ENCODE measurements around the gene TLN1. TPM values are rescaled to one million over a fixed set of nuclear protein-coding genes. Genes with fewer than 3 reads are reported as not detected.

TLN1 gene, protein sequence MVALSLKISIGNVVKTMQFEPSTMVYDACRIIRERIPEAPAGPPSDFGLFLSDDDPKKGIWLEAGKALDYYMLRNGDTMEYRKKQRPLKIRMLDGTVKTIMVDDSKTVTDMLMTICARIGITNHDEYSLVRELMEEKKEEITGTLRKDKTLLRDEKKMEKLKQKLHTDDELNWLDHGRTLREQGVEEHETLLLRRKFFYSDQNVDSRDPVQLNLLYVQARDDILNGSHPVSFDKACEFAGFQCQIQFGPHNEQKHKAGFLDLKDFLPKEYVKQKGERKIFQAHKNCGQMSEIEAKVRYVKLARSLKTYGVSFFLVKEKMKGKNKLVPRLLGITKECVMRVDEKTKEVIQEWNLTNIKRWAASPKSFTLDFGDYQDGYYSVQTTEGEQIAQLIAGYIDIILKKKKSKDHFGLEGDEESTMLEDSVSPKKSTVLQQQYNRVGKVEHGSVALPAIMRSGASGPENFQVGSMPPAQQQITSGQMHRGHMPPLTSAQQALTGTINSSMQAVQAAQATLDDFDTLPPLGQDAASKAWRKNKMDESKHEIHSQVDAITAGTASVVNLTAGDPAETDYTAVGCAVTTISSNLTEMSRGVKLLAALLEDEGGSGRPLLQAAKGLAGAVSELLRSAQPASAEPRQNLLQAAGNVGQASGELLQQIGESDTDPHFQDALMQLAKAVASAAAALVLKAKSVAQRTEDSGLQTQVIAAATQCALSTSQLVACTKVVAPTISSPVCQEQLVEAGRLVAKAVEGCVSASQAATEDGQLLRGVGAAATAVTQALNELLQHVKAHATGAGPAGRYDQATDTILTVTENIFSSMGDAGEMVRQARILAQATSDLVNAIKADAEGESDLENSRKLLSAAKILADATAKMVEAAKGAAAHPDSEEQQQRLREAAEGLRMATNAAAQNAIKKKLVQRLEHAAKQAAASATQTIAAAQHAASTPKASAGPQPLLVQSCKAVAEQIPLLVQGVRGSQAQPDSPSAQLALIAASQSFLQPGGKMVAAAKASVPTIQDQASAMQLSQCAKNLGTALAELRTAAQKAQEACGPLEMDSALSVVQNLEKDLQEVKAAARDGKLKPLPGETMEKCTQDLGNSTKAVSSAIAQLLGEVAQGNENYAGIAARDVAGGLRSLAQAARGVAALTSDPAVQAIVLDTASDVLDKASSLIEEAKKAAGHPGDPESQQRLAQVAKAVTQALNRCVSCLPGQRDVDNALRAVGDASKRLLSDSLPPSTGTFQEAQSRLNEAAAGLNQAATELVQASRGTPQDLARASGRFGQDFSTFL (N-terminal part only)
- total RNA-seq, result 327 and 362 TPM in 2 replicates

DNA sequence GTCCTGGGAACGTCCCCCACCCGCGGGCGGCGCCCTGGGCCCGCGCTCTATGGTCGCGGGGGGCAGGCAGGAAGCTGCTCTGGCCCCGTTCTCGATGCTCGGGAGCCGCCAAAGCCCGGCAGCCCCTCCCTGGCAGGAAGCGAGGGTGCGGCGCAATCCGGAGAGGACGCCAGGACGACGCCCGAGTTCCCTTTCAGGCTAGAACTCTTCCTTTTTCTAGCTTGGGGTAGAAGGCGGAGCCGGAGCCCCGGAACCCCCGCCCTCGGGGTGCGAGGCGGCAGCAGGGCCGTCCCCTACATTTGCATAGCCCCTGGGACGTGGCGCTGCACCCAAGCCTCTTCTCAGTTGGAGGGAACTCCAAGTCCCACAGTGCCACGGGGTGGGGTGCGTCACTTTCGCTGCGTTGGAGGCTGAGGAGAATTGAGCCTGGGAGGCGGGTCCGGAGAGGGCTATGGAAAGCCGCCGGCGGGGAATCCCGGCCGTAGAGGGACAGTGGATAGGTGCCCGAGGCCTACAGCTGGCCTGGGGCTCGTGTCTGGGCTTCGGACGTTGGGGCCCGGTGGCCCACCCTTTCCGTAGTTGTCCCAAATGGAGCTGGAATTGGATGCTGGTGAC, at the start of gene TLN1, which contains the start of gene CREB3:
Gene TLN1 (minus strand): TSS at position 11 of the 615 bp plus-strand sequence. CDS start 6,501 bp downstream, outside the sequence.
Gene CREB3 (plus strand): TSS at position 482 of the 615 bp plus-strand sequence. CDS start 107 bp downstream, at position 589.
- Mint-ChIP-seq H3K36me3 (ENCODE audit: low read depth) (peaks cover 33% of the 10 kb centered on the region), H3K4me3 (peak within 1 kb of the TSS; percentile 32), H3K4me1 (peaks cover 9% of the 10 kb centered on the region), H3K27ac (peak within 1 kb of the TSS; percentile 93), H3K27me3 (no peaks in the 10 kb centered on the region), H3K9me3 (no peaks in the 10 kb centered on the region)
- POLR2A ChIA-PET, result interaction anchor here (0.5 to 4.1 kb wide), 31 partner anchors 9 to 1802 kb away, joined by 3 to 67 read pairs (median 7); partner anchors contain the start of genes ARHGEF39, CCDC107, CD72 and GBA2
- CTCF ChIA-PET, result interaction anchor here (0.6 to 7.6 kb wide), 12 partner anchors 19 to 129 kb away, joined by 3 to 52 read pairs (median 6); partner anchors contain the start of genes CCDC107, RMRP and TESK1
- intact Hi-C loops (cut with micrococcal nuclease), result loop anchor here (1.0 to 10.0 kb wide), 15 partner anchors 13 to 1067 kb away; partner anchors contain the start of genes ATOSB, CCDC107, CCL27 and DNAJB5
- ATAC-seq (ENCODE audit: low read depth) (peak; percentile 86), DNase-seq (peak; percentile 94)
- TF ChIP-seq, protein P1, sequence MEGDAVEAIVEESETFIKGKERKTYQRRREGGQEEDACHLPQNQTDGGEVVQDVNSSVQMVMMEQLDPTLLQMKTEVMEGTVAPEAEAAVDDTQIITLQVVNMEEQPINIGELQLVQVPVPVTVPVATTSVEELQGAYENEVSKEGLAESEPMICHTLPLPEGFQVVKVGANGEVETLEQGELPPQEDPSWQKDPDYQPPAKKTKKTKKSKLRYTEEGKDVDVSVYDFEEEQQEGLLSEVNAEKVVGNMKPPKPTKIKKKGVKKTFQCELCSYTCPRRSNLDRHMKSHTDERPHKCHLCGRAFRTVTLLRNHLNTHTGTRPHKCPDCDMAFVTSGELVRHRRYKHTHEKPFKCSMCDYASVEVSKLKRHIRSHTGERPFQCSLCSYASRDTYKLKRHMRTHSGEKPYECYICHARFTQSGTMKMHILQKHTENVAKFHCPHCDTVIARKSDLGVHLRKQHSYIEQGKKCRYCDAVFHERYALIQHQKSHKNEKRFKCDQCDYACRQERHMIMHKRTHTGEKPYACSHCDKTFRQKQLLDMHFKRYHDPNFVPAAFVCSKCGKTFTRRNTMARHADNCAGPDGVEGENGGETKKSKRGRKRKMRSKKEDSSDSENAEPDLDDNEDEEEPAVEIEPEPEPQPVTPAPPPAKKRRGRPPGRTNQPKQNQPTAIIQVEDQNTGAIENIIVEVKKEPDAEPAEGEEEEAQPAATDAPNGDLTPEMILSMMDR (IDR thresholded peaks at IDR 0.05), result no peak

DNA sequence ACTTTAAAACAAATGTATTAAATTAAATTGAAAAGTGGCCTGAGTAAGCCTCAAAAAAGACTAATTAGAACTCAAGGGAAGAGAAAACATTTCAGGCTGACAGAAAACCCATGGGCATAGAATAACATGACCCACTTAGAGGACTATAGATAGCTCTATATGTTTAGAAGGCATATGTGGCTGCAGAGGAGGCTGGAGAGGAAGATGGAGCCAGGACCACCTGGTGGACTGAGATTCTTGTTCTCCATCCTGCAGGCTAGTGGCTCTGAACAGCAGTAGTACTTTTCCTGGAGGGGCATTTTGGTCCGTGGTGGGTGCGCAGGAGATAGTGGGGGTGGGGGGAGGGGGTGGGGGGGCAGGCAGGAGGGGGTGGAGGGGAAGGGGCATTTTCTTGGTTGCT, 49.1 kb upstream of the TLN1 start:
- ChIA-PET POLR2A (no interaction called here), CTCF (interaction anchor here (1.2 kb wide), 1 partner anchor 9 kb away, joined by 3 read pairs; no protein-coding TSS in a partner anchor)
- Mint-ChIP-seq H3K4me3 (no peak overlapping the region), H3K36me3 (ENCODE audit: low read depth) (peaks cover 31% of the 10 kb centered on the region), H3K27ac (no peak overlapping the region), H3K4me1 (peaks cover 4% of the 10 kb centered on the region), H3K9me3 (peaks cover 3% of the 10 kb centered on the region), H3K27me3 (no peaks in the 10 kb centered on the region)
- intact Hi-C loops (cut with micrococcal nuclease), result no loop called here
- no peak for DNase-seq
- no peak for ATAC-seq (ENCODE audit: low read depth)
- TF ChIP-seq, protein P1 (IDR thresholded peaks at IDR 0.05), result no peak

DNA sequence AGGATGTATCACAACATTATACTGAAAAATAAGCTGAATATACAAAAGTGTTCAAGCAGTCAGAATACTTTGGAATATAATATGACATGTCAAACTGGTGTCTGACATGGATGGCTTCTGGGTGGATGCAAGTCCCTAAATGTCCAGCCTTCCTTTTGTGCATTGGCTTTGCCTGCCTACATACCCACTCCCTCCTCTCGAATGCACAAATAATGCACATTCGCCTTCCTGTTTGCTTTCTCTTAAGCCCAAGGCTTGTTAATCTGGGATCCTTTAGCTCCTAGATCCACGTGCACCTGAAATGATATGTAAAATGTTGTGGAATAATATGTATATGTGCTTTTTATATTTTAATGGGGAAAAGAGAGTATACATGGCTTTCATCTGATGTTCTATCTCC, 46.5 kb upstream of the TLN1 start:
- Mint-ChIP-seq H3K36me3 (ENCODE audit: low read depth) (peaks cover 13% of the 10 kb centered on the region), H3K27me3 (no peaks in the 10 kb centered on the region), H3K27ac (no peak overlapping the region), H3K9me3 (peaks cover 3% of the 10 kb centered on the region), H3K4me3 (no peak overlapping the region), H3K4me1 (peaks cover 17% of the 10 kb centered on the region)
- no peak for DNase-seq
- TF ChIP-seq, protein P1 (IDR thresholded peaks at IDR 0.05), result no peak
- no peak for ATAC-seq (ENCODE audit: low read depth)
- ChIA-PET CTCF (interaction anchor here (1.1 to 1.2 kb wide), 3 partner anchors 22 to 103 kb away, joined by 4 to 6 read pairs (median 5); no protein-coding TSS in a partner anchor), POLR2A (interaction anchor here (0.5 kb wide), 1 partner anchor 70 kb away, joined by 4 read pairs; no protein-coding TSS in a partner anchor)
- intact Hi-C loops (cut with micrococcal nuclease), result no loop called here

DNA sequence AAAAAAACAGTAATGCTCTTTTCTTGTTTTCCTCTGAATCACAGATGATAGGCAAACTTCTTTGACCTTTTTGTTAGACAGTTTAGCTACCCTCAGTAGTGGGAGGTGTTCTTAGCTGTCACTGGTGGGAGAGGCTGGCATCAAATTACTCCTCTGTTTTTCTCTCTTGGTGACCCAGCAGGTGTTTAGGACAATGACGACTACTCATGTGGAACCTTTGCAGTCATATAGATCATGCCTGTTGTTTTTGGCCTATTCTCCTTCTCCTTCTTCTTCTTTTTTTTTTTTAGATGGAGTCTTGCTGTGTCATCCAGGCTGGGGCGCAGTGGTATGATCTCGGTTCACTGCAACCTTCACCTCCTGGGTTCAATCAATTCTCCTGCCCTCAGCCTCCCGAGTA, 44.0 kb upstream of the TLN1 start:
- Mint-ChIP-seq H3K4me3 (no peak overlapping the region), H3K9me3 (no peaks in the 10 kb centered on the region), H3K27me3 (no peaks in the 10 kb centered on the region), H3K4me1 (peaks cover 17% of the 10 kb centered on the region), H3K36me3 (ENCODE audit: low read depth) (peaks cover 9% of the 10 kb centered on the region), H3K27ac (no peak overlapping the region)
- POLR2A ChIA-PET, result interaction anchor here (0.6 to 1.1 kb wide), 4 partner anchors 17 to 50 kb away, joined by 3 to 6 read pairs (median 4); no protein-coding TSS in a partner anchor
- intact Hi-C loops (cut with micrococcal nuclease), result no loop called here
- CTCF ChIA-PET, result interaction anchor here (1.3 to 1.6 kb wide), 3 partner anchors 14 to 106 kb away, joined by 4 to 9 read pairs (median 5); no protein-coding TSS in a partner anchor
- ATAC-seq (ENCODE audit: low read depth) (peak; percentile 81), DNase-seq (no peak)
- TF ChIP-seq, protein P1 (IDR thresholded peaks at IDR 0.05), result no peak

All from activated B cell treated with CpG ODN at 0.5 μM for 24 hours (primary cell).